ENCODE data around the gene TCF25. TPM values are rescaled to one million over a fixed set of nuclear protein-coding genes. Genes with fewer than 3 reads are reported as not detected.

TCF25 gene
- total and polyA plus RNA-seq, 10 donors: 113 to 412 (median 251) TPM

- intact Hi-C loops (cut with DNase I; ENCODE audit: low total_unique reads): no loop called here
- Histone ChIP-seq H3K4me3 (no peak overlapping the region), H3K27ac (no peak overlapping the region), H3K9me3 (no peaks in the 10 kb centered on the region), H3K4me1 (peaks cover 0 to 27% (median 11%) of the 10 kb centered on the region in 6 donors), H3K27me3 (replicated peaks in 1 of 7) (peaks cover 0 to 8% (median 0%) of the 10 kb centered on the region in 7 donors), H3K36me3 (no peaks in the 10 kb centered on the region)
- no peak for DNase-seq
- TF ChIP-seq POLR2AphosphoS5 (IDR thresholded peaks at IDR 0.05): no peak
- TF ChIP-seq POLR2A (IDR thresholded peaks at IDR 0.05): no peak
- TF ChIP-seq CTCF (IDR thresholded peaks at IDR 0.05 in 8 of 11, conservative IDR thresholded peaks at IDR 0.05 in 3 of 11): no peak
- WGBS, 5 donors: 72 to 81% (median 76%) methylated on average over 17 to 20 of the region's 20 CpGs
Observed at GRCh38 chr16:89843409-89844350, 29.7 kb upstream of the TCF25 start.

- WGBS, 5 donors: 78 to 88% (median 81%) methylated on average over 10 to 13 of the region's 13 CpGs
- Histone ChIP-seq H3K27me3 (replicated peaks in 1 of 7) (peaks cover 0 to 8% (median 0%) of the 10 kb centered on the region in 7 donors), H3K4me3 (no peak overlapping the region), H3K27ac (no peak overlapping the region), H3K36me3 (no peaks in the 10 kb centered on the region), H3K4me1 (peaks cover 0 to 26% (median 11%) of the 10 kb centered on the region in 6 donors), H3K9me3 (no peaks in the 10 kb centered on the region)
- no peak for DNase-seq
- TF ChIP-seq CTCF (IDR thresholded peaks at IDR 0.05 in 8 of 11, conservative IDR thresholded peaks at IDR 0.05 in 3 of 11) (no peak), POLR2AphosphoS5 (IDR thresholded peaks at IDR 0.05) (no peak), POLR2A (IDR thresholded peaks at IDR 0.05) (no peak)
- intact Hi-C loops (cut with DNase I; ENCODE audit: low total_unique reads): no loop called here
Observed at GRCh38 chr16:89844739-89845339, 28.6 kb upstream of the TCF25 start.

GRCh38 chr16:89845417-89845816 is 28.0 kb upstream of the TCF25 start:
- Histone ChIP-seq H3K36me3 (no peaks in the 10 kb centered on the region), H3K4me1 (peaks cover 0 to 26% (median 11%) of the 10 kb centered on the region in 6 donors), H3K27ac (peak overlapping the region in 1 of 8 donors; percentile 11), H3K4me3 (peak overlapping the region in 1 of 8 donors; percentile 11), H3K9me3 (no peaks in the 10 kb centered on the region), H3K27me3 (replicated peaks in 1 of 7) (peaks cover 0 to 8% (median 0%) of the 10 kb centered on the region in 7 donors)
- no peak for TF ChIP-seq CTCF (IDR thresholded peaks at IDR 0.05 in 8 of 11, conservative IDR thresholded peaks at IDR 0.05 in 3 of 11)
- peak in 2 of 3 donors; percentile 23 to 24 for TF ChIP-seq POLR2AphosphoS5 (IDR thresholded peaks at IDR 0.05)
- TF ChIP-seq POLR2A (IDR thresholded peaks at IDR 0.05): no peak
- intact Hi-C loops (cut with DNase I; ENCODE audit: low total_unique reads): no loop called here
- WGBS, 5 donors: 11 to 25% (median 19%) methylated on average over 13 of the region's 13 CpGs
- DNase-seq: peak; percentile 84

All from spleen (tissue), 11 donors.